Measurements from ENCODE around the gene STN1. TPM values are rescaled to one million over a fixed set of nuclear protein-coding genes. Genes with fewer than 3 reads are reported as not detected.

The STN1 gene
- total RNA-seq, 2 experiments from 2014 or later, result 48.8 to 49.8 TPM

DNA sequence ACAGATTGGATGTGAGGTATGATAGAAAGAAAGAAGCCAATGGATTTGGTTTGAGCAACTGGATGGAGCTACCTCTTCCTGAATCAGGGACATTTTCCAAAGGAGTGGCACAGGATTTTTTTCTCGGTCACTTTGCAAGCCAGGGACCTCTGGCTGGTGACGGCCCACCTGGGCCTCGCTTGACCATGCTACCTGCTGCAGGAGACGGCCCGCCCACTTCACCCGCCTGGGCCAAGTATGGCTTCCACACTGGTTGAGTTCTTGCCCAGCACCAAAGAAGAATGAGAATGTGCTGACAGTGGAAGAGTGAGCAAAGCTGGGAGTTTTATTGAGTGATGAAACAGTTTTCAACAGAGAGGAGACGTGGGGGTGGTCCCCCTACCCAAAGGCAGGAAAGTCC lies 38.2 kb downstream of the STN1 start:
- Mint-ChIP-seq H3K36me3 (ENCODE audit: low read depth) (peaks cover 53% of the 10 kb centered on the region), H3K27ac (no peak overlapping the region), H3K4me1 (ENCODE audit: low read depth) (no peaks in the 10 kb centered on the region), H3K9me3 (ENCODE audit: insufficient read depth) (no peaks in the 10 kb centered on the region), H3K4me3 (no peak overlapping the region), H3K27me3 (ENCODE audit: low read depth) (no peaks in the 10 kb centered on the region)
- DNase-seq, result no peak
- ATAC-seq, result no peak
- ChIA-PET POLR2A (no interaction called here), CTCF (no interaction called here)

- H3K36me3 Mint-ChIP-seq (ENCODE audit: low read depth), result peaks cover 53% of the 10 kb centered on the region
- ChIA-PET CTCF (no interaction called here), POLR2A (no interaction called here)
- no peaks in the 10 kb centered on the region for H3K4me1 Mint-ChIP-seq (ENCODE audit: low read depth)
- H3K27ac Mint-ChIP-seq, result no peak overlapping the region
- H3K9me3 Mint-ChIP-seq (ENCODE audit: insufficient read depth), result no peaks in the 10 kb centered on the region
- ATAC-seq (no peak), DNase-seq (no peak)
- no peak overlapping the region for H3K4me3 Mint-ChIP-seq
- H3K27me3 Mint-ChIP-seq (ENCODE audit: low read depth), result no peaks in the 10 kb centered on the region
These were observed 38.6 kb downstream of the STN1 start for GRCh38 chr10:103879409-103879808.

DNA sequence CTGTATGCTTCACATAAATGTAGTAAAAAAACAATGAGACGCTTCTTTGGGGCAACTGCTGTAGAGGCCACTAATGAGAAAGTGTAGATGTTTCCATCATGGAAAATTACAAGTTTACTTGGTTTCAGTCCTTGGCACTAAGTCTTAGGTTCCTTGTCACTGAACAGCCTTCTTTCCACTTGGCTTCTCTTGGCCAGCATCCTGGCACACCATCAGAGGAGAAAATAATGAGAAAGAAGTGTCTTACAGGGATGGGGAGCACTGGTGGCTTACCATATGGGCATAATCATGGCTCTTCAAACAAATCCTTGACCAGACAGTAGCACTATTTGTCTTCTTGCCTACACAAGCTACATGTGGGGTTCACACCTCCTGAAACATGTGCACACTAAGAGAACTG lies 40.1 kb downstream of the STN1 start:
- POLR2A ChIA-PET, result interaction anchor here (0.5 kb wide), 1 partner anchor 30 kb away, joined by 3 read pairs; no protein-coding TSS in a partner anchor
- Mint-ChIP-seq H3K36me3 (ENCODE audit: low read depth) (peaks cover 44% of the 10 kb centered on the region), H3K9me3 (ENCODE audit: insufficient read depth) (no peaks in the 10 kb centered on the region), H3K4me3 (no peak overlapping the region), H3K4me1 (ENCODE audit: low read depth) (no peaks in the 10 kb centered on the region), H3K27me3 (ENCODE audit: low read depth) (no peaks in the 10 kb centered on the region), H3K27ac (no peak overlapping the region)
- DNase-seq (no peak), ATAC-seq (no peak)
- CTCF ChIA-PET, result no interaction called here

DNA sequence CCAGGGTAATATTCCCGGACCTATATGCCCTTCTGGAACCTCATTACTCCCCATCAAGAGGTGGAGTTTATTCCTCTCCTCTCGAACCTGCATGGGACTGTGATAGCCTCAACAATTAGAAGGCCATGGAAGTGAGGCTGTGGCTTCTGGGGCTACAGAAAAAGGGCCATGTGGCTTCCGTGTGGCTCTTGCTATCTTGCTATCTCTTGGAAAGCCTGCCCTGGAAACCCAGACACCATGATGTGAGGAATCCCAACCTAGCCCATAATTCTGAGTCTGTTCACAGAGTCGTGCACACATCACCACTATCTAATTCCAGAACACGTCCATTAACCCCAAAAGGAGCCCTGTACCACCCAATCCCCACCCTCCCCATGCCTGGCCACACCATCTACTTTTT lies 41.8 kb downstream of the STN1 start:
- H3K4me3 Mint-ChIP-seq, result no peak overlapping the region
- DNase-seq (no peak), ATAC-seq (no peak)
- H3K36me3 Mint-ChIP-seq (ENCODE audit: low read depth), result peaks cover 33% of the 10 kb centered on the region
- no peaks in the 10 kb centered on the region for H3K4me1 Mint-ChIP-seq (ENCODE audit: low read depth)
- no peaks in the 10 kb centered on the region for H3K27me3 Mint-ChIP-seq (ENCODE audit: low read depth)
- ChIA-PET POLR2A (interaction anchor here (0.7 kb wide), 1 partner anchor 132 kb away, joined by 4 read pairs; no protein-coding TSS in a partner anchor), CTCF (interaction anchor here (1.0 to 3.7 kb wide), 2 partner anchors 10 to 190 kb away, joined by 3 to 28 read pairs; no protein-coding TSS in a partner anchor)
- H3K27ac Mint-ChIP-seq, result no peak overlapping the region
- H3K9me3 Mint-ChIP-seq (ENCODE audit: insufficient read depth), result no peaks in the 10 kb centered on the region

GRCh38 chr10:103874730-103875129 lies 43.3 kb downstream of the STN1 start:
- H3K4me3 Mint-ChIP-seq, result no peak overlapping the region
- POLR2A ChIA-PET, result no interaction called here
- no peaks in the 10 kb centered on the region for H3K27me3 Mint-ChIP-seq (ENCODE audit: low read depth)
- ATAC-seq, result no peak
- CTCF ChIA-PET, result interaction anchor here (0.7 to 3.7 kb wide), 4 partner anchors 11 to 178 kb away, joined by 3 to 28 read pairs (median 8); no protein-coding TSS in a partner anchor
- no peaks in the 10 kb centered on the region for H3K4me1 Mint-ChIP-seq (ENCODE audit: low read depth)
- no peak for DNase-seq
- no peaks in the 10 kb centered on the region for H3K9me3 Mint-ChIP-seq (ENCODE audit: insufficient read depth)
- peaks cover 21% of the 10 kb centered on the region for H3K36me3 Mint-ChIP-seq (ENCODE audit: low read depth)
- H3K27ac Mint-ChIP-seq, result no peak overlapping the region

DNA sequence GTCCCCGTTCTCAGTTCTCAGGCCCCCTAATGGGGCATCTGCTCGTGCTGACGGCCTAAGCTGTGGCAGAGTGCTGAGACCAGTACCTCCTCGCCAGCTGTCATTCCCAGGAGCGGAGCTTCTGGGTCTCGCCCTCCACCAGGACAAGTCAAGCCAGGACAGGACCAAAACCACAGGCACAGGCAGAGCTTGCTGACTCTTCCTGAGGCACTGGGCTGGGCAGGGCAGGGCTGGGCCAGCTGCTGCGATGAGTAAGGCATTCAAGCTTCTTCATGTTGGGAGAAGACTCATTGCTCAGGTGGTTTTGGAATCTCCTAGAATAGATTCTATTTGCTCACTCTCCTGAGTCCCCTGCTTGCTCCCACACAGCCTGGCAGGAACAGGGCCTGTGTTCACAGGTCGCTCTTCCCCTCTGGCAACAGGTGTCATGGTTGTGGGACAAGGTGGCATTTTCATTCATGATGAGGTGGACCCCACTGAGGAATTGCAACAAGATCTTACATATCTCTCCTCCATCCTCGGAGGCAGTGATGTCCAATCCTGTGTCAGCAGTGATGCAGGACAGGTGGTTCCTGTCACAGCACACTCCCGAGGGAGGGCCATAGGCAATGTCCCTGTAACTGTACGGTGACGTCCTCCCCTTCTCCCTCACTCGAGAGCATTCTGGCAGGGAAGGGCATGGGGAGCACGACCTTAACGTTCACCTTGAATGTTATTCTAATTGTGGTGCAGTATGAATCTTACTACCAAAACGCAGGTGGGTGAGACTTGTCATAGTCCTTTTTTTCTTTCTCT lies 45.6 kb downstream of the STN1 start:
- CTCF ChIA-PET, result no interaction called here
- ATAC-seq, result no peak
- H3K27me3 Mint-ChIP-seq (ENCODE audit: low read depth), result no peaks in the 10 kb centered on the region
- H3K4me3 Mint-ChIP-seq, result no peak overlapping the region
- H3K27ac Mint-ChIP-seq, result no peak overlapping the region
- POLR2A ChIA-PET, result no interaction called here
- H3K9me3 Mint-ChIP-seq (ENCODE audit: insufficient read depth), result no peaks in the 10 kb centered on the region
- no peaks in the 10 kb centered on the region for H3K36me3 Mint-ChIP-seq (ENCODE audit: low read depth)
- no peaks in the 10 kb centered on the region for H3K4me1 Mint-ChIP-seq (ENCODE audit: low read depth)
- no peak for DNase-seq

- H3K27ac Mint-ChIP-seq, result no peak overlapping the region
- no peaks in the 10 kb centered on the region for H3K4me1 Mint-ChIP-seq (ENCODE audit: low read depth)
- POLR2A ChIA-PET, result no interaction called here
- H3K27me3 Mint-ChIP-seq (ENCODE audit: low read depth), result no peaks in the 10 kb centered on the region
- no peak for ATAC-seq
- DNase-seq, result no peak
- no peaks in the 10 kb centered on the region for H3K36me3 Mint-ChIP-seq (ENCODE audit: low read depth)
- H3K4me3 Mint-ChIP-seq, result no peak overlapping the region
- CTCF ChIA-PET, result no interaction called here
- H3K9me3 Mint-ChIP-seq (ENCODE audit: insufficient read depth), result no peaks in the 10 kb centered on the region
These were observed 47.0 kb downstream of the STN1 start for GRCh38 chr10:103871006-103871405.

DNA sequence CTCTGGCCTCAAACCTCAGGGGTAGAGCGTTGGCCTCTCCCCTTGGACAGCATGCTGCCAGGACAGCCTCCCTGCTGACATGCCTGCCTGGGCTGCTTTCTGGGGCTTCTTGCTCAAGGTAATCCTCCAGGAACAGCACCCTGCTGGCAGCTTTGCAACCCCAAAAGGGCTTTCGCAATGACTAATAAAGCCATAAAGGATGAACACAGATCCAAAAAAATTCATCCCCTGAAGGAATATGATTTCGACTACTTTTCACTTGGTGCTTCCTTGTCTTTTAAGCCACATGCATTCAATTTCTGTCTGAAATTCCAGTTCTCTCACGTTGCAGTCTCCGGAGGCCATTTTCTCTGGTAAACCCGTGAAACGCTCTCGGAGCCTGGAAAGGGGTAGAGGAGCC lies 47.5 kb downstream of the STN1 start:
- ChIA-PET POLR2A (interaction anchor here (0.8 kb wide), 1 partner anchor 98 kb away, joined by 3 read pairs; no protein-coding TSS in a partner anchor), CTCF (no interaction called here)
- no peak overlapping the region for H3K27ac Mint-ChIP-seq
- no peak overlapping the region for H3K4me3 Mint-ChIP-seq
- peaks cover 3% of the 10 kb centered on the region for H3K9me3 Mint-ChIP-seq (ENCODE audit: insufficient read depth)
- no peaks in the 10 kb centered on the region for H3K36me3 Mint-ChIP-seq (ENCODE audit: low read depth)
- H3K27me3 Mint-ChIP-seq (ENCODE audit: low read depth), result no peaks in the 10 kb centered on the region
- H3K4me1 Mint-ChIP-seq (ENCODE audit: low read depth), result no peaks in the 10 kb centered on the region
- DNase-seq (no peak), ATAC-seq (no peak)

GRCh38 chr10:103869336-103869735 lies 48.6 kb downstream of the STN1 start:
- H3K9me3 Mint-ChIP-seq (ENCODE audit: insufficient read depth), result peaks cover 15% of the 10 kb centered on the region
- no peak overlapping the region for H3K4me3 Mint-ChIP-seq
- ChIA-PET POLR2A (no interaction called here), CTCF (interaction anchor here (0.8 to 1.6 kb wide), 4 partner anchors 16 to 160 kb away, joined by 3 to 4 read pairs (median 3); no protein-coding TSS in a partner anchor)
- H3K4me1 Mint-ChIP-seq (ENCODE audit: low read depth), result no peaks in the 10 kb centered on the region
- peaks cover 4% of the 10 kb centered on the region for H3K36me3 Mint-ChIP-seq (ENCODE audit: low read depth)
- ATAC-seq (no peak), DNase-seq (no peak)
- H3K27me3 Mint-ChIP-seq (ENCODE audit: low read depth), result no peaks in the 10 kb centered on the region
- no peak overlapping the region for H3K27ac Mint-ChIP-seq

DNA sequence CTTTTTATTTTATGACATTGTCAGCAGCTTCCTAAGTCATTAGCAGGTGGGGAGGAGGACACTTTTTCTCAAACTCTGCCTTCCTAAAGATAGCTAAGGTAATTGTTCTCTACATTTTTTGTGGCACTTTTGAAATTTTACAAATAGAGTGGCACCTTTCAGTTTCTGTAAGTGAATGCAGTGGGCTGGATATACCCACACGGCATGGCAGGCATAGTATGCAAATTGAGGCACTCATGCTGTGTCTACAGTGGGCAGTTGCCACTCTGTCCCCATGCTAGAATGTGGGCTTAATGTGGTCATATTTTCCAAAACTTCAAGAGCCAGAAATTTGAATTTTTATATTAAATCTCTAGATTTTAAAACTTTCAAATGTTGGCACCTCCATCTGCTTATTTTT lies 49.8 kb downstream of the STN1 start:
- ATAC-seq, result no peak
- Mint-ChIP-seq H3K27ac (no peak overlapping the region), H3K27me3 (ENCODE audit: low read depth) (no peaks in the 10 kb centered on the region), H3K36me3 (ENCODE audit: low read depth) (peaks cover 7% of the 10 kb centered on the region), H3K9me3 (ENCODE audit: insufficient read depth) (peaks cover 22% of the 10 kb centered on the region), H3K4me1 (ENCODE audit: low read depth) (no peaks in the 10 kb centered on the region), H3K4me3 (no peak overlapping the region)
- DNase-seq, result no peak
- CTCF ChIA-PET, result interaction anchor here (1.6 kb wide), 1 partner anchor 15 kb away, joined by 3 read pairs; no protein-coding TSS in a partner anchor
- POLR2A ChIA-PET, result no interaction called here

DNA sequence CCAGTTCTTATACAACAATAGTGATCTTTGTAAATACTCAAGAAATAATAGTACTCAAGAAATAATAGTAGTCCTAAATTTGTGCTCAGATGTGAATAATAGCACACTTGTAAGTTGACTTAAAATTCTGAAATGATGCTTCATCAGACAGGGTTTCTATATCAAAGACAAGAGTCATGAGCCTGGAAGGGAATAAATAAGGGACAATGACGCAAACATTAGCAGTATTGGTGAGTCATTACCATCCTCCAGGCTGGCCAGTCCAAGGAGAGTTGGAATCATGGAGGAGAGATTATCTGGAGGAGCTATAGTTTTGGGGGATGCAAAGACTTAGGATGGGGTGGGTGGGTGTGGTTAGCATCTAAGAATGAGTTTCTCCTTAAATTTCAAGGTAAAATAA lies 56.5 kb downstream of the STN1 start:
- CTCF ChIA-PET, result interaction anchor here (3.1 kb wide), 1 partner anchor 149 kb away, joined by 19 read pairs; no protein-coding TSS in a partner anchor
- no peak overlapping the region for H3K4me3 Mint-ChIP-seq
- H3K27me3 Mint-ChIP-seq (ENCODE audit: low read depth), result peaks cover 20% of the 10 kb centered on the region
- ATAC-seq (no peak), DNase-seq (no peak)
- H3K9me3 Mint-ChIP-seq (ENCODE audit: insufficient read depth), result peaks cover 22% of the 10 kb centered on the region
- POLR2A ChIA-PET, result no interaction called here
- peaks cover 7% of the 10 kb centered on the region for H3K36me3 Mint-ChIP-seq (ENCODE audit: low read depth)
- no peak overlapping the region for H3K27ac Mint-ChIP-seq
- H3K4me1 Mint-ChIP-seq (ENCODE audit: low read depth), result no peaks in the 10 kb centered on the region

- H3K4me3 Mint-ChIP-seq, result no peak overlapping the region
- H3K4me1 Mint-ChIP-seq (ENCODE audit: low read depth), result peaks cover 4% of the 10 kb centered on the region
- peak; percentile 67 for ATAC-seq
- DNase-seq, result peak; percentile 76
- CTCF ChIA-PET, result interaction anchor here (1.3 to 8.9 kb wide), 3 partner anchors 110 to 148 kb away, joined by 3 to 91 read pairs (median 4); no protein-coding TSS in a partner anchor
- H3K9me3 Mint-ChIP-seq (ENCODE audit: insufficient read depth), result peaks cover 8% of the 10 kb centered on the region
- H3K36me3 Mint-ChIP-seq (ENCODE audit: low read depth), result peaks cover 3% of the 10 kb centered on the region
- POLR2A ChIA-PET, result no interaction called here
- peak overlapping the region; percentile 31 for H3K27ac Mint-ChIP-seq
- peaks cover 32% of the 10 kb centered on the region for H3K27me3 Mint-ChIP-seq (ENCODE audit: low read depth)
These were observed 58.6 kb downstream of the STN1 start for GRCh38 chr10:103859161-103860086.

All from activated CD8-positive, alpha-beta T cell treated with anti-CD3 and anti-CD28 coated beads, Interleukin-2, amount 10 ng/mL, durations not matched to agents 7 days and 5 days (primary cell).